SK-N-MC (cell line): ENCODE results near the gene CPZ.

Source experiments
- DNase-seq: peaks from one replicate; pipeline ENCODE4 v3.0.0-alpha.2; 2011; ENCODE audit warnings: low read depth, low spot score
- H3K27ac ChIP-seq: fragments of 200-600 bp; sonication (generic); 2 replicates; pipeline ENCODE4 v1.5.1; 2016; ENCODE audit warnings: mixed run types
- H3K36me3 ChIP-seq: fragments of 200-600 bp; sonication (generic); 2 replicates; pipeline ENCODE4 v1.6.1; 2017; ENCODE audit warnings: antibody characterized with exemption, low read length, mixed read lengths; ENCODE audit not compliant: insufficient read depth
- H3K4me3 ChIP-seq: fragments of 200-600 bp; sonication (generic); 2 replicates; pipeline ENCODE4 v1.5.1; 2016
- H3K9ac ChIP-seq: fragments of 200-600 bp; sonication (generic); 2 replicates; pipeline ENCODE4 v1.8.0; 2017; ENCODE audit warnings: mixed run types, mixed read lengths; ENCODE audit not compliant: insufficient read length
- H3K9me3 ChIP-seq: fragments of 200-600 bp; sonication (generic); 2 replicates; pipeline ENCODE4 v1.6.1; 2017; ENCODE audit warnings: low read depth, mild to moderate bottlenecking, antibody characterized with exemption, low read length, moderate library complexity, mixed read lengths
- EZH2 ChIP-seq: fragments of 200-600 bp; sonication (generic); IDR thresholded peaks from one replicate; pipeline ENCODE4 v1.6.1; 2017; ENCODE audit warnings: antibody characterized with exemption
- FOXP2 ChIP-seq: optimal IDR thresholded peaks from 2 replicates; pipeline ENCODE3; 2011; ENCODE audit warnings: mild to moderate bottlenecking, moderate library complexity; ENCODE audit not compliant: insufficient read depth; ENCODE audit errors: extremely low read length, control extremely low read depth
- POLR2AphosphoS5 ChIP-seq: IDR thresholded peaks from 2 replicates; pipeline ENCODE4 v1.6.1; 2012; ENCODE audit warnings: mild to moderate bottlenecking, low read depth, low read length, borderline replicate concordance

CPZ gene

DNA sequence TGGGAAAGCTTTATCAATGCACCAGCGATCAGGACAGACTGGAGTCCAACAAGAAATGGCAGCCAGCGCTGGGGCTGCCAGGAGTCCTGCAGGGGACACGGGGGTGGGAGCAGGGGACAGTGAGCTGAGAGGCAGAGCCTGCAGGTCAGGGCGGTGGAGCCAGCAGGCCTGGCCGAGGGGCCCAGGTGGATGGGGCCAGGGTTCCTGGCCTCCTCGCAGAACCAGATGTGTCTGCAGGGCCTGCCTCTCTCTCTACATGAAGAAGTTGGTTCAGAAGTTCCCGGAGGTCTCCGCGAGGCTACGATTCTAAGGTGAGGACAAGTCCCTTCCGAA, 63.6 kb downstream of the CPZ start:
- Histone ChIP-seq H3K9me3 (no peaks in the 10 kb centered on the region), H3K4me3 (no peak overlapping the region), H3K27ac (no peak overlapping the region), H3K9ac (no peak overlapping the region), H3K36me3 (no peaks in the 10 kb centered on the region)
- DNase-seq: no peak
- TF ChIP-seq FOXP2: no peak
- TF ChIP-seq POLR2AphosphoS5: no peak
- no peak for TF ChIP-seq EZH2

DNA sequence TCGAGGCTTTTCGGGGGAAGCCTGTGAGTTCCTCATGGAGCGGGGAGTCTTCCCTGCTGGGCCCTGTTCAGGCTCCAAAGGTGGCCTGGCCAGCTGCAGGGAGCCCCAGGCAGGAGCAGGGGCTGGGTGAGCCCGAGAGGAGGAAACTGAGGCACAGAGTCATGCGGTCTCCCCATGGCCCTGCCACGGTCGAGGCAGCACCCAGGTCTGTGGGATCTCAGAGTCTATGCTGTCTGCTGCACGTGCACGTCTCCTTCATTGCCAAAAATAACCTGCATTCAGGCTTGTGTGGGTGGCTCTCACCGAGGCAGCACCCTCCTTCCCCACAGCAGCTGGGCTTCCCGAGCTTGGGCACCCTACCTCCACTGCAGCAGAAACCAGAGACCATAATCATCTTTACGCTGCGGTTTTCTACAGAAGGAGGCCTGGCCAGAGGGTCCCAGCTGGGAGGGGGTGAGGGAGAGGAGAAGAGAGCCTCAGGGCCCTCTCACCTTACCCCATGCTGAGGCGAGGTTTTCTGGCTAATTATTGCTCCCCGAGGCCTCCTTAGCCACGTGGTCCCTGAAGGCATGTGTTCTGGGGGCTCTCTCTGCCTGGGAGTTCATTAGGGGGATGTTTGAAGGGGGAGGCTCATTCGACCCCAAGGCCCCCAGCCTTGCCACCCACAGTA, 64.3 kb downstream of the CPZ start:
- Histone ChIP-seq H3K27ac (no peak overlapping the region), H3K9ac (no peak overlapping the region), H3K36me3 (no peaks in the 10 kb centered on the region), H3K4me3 (no peak overlapping the region), H3K9me3 (no peaks in the 10 kb centered on the region)
- no peak for DNase-seq
- no peak for TF ChIP-seq EZH2
- no peak for TF ChIP-seq POLR2AphosphoS5
- TF ChIP-seq FOXP2: no peak

GRCh38 chr4:8657381-8658088, 65.0 kb downstream of the CPZ start:
- DNase-seq: no peak
- Histone ChIP-seq H3K9me3 (no peaks in the 10 kb centered on the region), H3K36me3 (no peaks in the 10 kb centered on the region), H3K4me3 (no peak overlapping the region), H3K9ac (no peak overlapping the region), H3K27ac (no peak overlapping the region)
- TF ChIP-seq POLR2AphosphoS5 (no peak), EZH2 (no peak), FOXP2 (no peak)

GRCh38 chr4:8662776-8663175, 70.2 kb downstream of the CPZ start:
- no peak for DNase-seq
- H3K9me3 ChIP-seq: no peaks in the 10 kb centered on the region

DNA sequence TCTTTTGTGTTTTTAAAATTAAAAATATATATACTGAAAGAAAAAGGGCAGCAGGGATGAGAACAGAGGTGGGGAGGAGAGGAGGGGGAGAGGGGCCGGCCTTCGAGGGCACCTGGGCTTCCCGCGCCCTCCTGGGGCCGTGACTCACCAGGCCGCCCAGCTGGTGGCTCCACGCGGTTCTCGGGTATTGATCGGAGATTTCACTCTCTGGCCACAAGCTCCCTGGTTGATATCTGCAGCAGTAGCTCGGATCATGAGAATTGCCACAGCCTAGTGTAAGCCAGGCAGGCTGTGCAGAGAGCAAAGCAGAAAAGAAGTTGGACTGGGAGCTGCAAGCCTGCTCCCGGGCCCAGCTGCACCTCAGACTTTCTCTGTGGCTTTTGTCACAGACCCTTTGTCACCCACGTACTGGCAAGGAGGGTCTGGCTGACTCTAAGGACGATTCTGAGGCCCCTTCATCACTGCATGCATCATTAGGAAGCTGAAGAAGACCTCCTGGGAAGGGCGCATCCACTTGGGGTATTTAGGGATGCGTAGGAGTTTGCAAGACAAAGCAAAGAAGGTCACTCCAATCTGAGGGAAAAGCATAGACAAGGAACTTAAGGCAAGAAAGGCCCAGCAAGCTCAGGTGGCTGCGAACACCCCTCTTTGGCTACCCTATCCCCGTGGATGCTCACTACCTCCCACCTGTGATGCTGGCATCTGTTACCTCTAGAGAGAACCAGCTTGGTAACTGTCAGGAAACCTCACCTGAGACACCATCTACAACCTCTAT, 71.7 kb downstream of the CPZ start:
- H3K9me3 ChIP-seq: no peaks in the 10 kb centered on the region
- no peaks in the 10 kb centered on the region for H3K36me3 ChIP-seq
- H3K9ac ChIP-seq: no peak overlapping the region
- TF ChIP-seq FOXP2 (no peak), EZH2 (no peak), POLR2AphosphoS5 (no peak)
- no peak overlapping the region for H3K4me3 ChIP-seq
- H3K27ac ChIP-seq: no peak overlapping the region
- DNase-seq: no peak

More at GRCh38 chr4:8662776-8663175, 70.2 kb downstream of the CPZ start:
- no peak overlapping the region for H3K4me3 ChIP-seq
- TF ChIP-seq EZH2 (no peak), FOXP2 (no peak), POLR2AphosphoS5 (no peak)
- no peak overlapping the region for H3K27ac ChIP-seq
- no peak overlapping the region for H3K9ac ChIP-seq
- no peaks in the 10 kb centered on the region for H3K36me3 ChIP-seq

DNA sequence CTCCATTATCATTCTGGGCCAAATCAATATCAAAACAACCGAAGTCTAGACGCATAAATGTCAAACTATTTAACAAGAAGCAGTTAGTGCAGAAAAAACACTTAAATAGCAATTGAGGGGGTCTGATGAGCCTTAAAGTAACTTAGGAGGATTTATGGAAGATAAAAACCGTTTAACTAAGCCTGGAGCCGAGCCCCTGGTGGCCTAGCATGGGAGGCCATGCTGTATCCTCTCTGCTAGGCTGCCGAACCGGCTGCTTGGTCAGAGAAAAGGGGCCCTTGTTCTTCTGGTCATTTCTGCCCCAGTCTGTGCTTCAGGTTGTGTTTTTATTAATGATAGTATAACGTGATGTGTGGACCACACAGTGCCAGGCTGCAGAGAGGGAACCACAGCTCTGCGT, 72.4 kb downstream of the CPZ start:
- Histone ChIP-seq H3K27ac (no peak overlapping the region), H3K9me3 (no peaks in the 10 kb centered on the region), H3K9ac (no peak overlapping the region), H3K4me3 (no peak overlapping the region), H3K36me3 (no peaks in the 10 kb centered on the region)
- DNase-seq: no peak
- no peak for TF ChIP-seq POLR2AphosphoS5
- no peak for TF ChIP-seq EZH2
- no peak for TF ChIP-seq FOXP2

DNA sequence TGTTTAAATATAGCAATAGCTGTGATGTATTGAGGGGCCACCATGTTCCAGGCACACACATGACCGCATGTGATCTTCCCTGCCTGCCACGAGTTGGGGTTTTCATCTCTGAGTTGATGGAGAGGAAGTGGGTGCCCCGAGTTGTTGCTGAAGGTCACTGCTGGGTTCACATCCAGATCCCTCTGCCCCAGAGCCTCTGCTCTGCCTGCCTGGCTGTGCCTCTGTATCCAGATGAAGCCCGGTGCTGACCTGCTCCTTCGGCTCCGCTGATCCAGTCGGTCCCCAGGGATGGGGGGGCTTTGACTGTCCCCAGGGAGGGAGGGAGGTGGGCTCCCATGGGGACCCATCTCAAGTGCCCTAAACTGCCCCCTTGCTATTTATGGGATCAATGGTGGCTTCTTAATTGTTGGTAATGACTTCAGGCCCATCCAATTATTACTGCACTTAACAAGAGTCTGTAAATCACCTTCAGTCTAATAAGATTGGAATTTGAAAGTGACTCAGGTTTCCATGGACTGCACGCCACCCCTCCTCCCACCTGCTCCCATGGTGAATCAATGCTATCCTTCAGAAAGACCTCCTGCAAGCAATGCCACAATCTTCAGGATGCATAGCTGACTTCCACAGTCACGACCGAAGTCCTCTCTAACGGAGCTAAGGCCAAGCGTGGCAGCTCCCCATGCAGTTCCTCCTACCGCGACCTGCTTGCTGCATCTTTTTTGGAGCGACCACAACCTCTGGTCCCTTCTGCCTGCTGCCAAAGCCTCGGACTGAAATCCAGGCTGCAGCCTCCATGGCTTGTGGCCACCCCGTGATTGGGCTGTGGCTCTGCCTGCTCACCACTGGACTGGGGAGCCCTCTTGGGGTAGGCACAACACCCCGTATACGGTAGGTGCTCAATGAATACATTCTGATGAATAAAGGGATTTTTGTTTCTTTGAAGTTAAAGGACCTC, 73.1 kb downstream of the CPZ start:
- TF ChIP-seq FOXP2 (no peak), POLR2AphosphoS5 (no peak), EZH2 (no peak)
- Histone ChIP-seq H3K9ac (no peak overlapping the region), H3K27ac (no peak overlapping the region), H3K9me3 (no peaks in the 10 kb centered on the region), H3K4me3 (no peak overlapping the region), H3K36me3 (no peaks in the 10 kb centered on the region)
- no peak for DNase-seq
